GM19193 (cell line): ENCODE results near the gene TGM6.

Experiments used
- POLR2A ChIP-seq: IDR thresholded peaks from 4 replicates; pipeline ENCODE4 v1.6.1; 2011; ENCODE audit not compliant: insufficient read depth, insufficient read length; ENCODE audit errors: extremely low read depth

Gene TGM6

DNA sequence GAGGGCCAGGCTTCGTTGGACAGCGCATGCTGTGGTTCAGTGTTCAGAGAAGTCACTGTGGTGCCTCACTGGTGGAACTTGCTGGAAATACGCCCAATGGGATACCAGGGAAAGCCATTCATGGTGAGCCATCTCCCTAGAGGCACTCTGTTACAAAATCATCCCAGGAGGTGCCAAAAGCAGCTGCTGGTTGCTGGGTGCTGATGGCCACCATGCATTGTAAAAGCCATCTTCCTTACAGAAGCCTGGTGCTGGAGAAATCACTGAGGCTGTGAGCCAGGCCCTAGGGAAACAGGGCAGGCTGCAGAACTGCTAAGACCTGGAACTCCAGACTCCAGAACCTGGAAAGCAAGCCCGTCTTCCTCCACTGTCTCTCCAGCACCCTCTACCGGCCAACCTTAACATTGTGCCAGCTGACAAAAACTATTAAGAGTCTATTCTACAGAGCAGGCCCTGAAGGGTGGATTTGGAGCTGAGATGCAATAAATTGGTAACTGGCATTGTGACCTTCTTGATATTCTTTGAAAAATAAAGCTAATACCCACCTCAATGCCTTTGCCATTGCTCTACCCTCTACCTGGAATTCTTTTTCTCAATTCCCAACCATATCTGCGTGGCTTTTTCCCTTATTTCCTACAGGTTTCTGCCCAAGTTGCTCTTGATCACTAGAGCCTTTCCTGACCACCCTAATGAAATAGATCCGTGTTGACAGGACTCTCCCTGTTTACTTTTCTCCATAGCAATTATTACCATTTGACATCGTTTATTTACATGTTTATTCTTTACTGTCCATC is 71.4 kb downstream of the TGM6 start:
- no peak for TF ChIP-seq POLR2A

DNA sequence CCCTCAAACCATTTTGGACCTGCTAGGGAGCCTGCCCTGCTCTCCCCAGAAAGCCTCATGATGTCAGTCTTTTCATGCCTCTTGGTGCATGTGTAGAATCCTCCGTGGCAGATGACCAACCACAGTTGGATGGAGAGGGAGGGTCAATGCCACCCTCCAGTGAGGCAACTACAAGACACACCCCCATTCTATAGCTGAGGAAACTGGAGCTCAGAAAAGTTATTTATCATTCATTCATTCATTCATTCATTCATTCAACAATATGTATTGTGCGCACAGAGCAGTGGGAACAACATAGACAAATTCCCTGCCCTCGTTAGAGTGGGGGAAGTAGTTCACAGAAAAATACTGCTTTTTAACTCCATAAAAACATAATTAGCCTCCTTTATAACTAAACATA is 73.1 kb downstream of the TGM6 start:
- no peak for TF ChIP-seq POLR2A

GRCh38 chr20:2455771-2456497 is 75.2 kb downstream of the TGM6 start:
- TF ChIP-seq POLR2A, result no peak

DNA sequence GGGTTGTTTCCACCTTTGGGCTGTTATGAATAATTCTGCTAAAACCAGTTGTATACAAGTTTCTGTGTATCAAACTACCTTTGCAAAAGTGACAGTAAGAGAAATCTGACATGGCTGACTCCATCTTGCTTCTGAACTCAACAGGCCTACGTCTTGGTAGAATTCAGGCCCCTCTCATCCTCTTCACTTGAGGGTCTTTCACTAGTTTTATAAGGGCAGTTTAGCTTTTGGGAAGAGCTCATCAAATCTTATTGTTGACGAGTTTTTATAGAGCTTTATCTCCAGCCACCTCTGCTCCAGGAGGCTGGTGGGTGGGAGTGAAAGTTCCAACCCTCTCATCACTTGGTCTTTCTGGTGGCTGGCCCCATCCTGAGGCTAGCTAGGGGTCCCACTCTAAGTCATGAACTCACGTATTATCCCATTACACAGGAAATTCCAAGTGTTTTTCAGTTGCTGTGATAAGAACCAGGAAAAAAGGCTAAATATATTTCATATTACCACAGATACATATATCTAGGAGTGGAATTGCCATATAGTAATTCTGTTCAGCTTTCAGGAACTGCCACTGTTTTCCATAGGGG is 78.3 kb downstream of the TGM6 start:
- no peak for TF ChIP-seq POLR2A

- TF ChIP-seq POLR2A, result no peak
Measured at GRCh38 chr20:2459981-2460751, 79.5 kb downstream of the TGM6 start.

DNA sequence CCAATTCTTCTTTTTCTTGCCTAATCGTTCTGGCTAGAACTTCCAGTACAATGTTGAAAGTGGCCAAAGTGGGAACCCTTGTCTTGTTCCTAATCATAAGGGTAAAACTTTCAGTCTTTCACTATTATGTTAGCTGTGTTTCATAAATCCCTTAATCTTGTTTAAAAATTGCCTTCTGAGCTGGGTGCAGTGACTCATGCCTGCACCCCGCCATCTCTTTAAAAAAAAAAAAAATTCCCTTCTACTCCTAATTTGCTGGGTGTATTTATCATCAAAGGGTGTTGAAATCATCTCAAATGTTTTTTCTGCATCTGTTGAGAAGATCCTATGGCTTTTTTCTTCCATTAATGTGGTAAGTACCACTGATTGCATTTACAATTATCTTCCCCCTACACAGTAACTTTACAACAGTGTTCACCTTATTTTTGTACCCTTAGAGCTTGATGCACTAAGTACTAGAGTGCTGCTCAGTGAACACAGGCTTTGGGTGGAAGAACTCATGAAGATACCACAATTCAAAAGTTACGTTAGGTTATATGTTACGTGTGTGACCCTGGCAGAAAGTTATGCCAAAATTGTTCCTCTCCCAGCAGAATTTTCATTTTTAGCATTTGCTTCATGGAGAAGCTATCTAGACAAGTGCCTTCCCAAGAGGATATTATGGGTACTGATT is 80.2 kb downstream of the TGM6 start:
- no peak for TF ChIP-seq POLR2A

DNA sequence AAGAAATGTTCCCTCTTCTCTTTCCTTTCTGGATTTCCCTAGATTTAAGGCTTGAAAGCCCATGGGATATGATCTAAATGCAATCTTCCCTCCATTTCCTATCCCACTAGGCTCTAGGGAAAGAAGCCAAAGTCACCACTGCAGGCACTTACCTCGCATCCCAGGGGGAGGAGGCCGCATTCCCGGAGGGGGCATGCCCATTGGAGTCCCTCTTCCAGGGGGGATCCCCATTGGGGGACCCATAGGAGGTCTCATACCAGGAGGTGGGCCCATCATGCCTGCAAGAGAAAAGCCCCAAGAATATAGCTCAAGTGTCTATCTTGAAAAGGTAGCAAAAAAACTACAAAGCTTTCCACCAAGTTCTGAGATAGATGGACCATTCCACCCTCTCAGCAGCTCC is 81.8 kb downstream of the TGM6 start:
- TF ChIP-seq POLR2A, result no peak

DNA sequence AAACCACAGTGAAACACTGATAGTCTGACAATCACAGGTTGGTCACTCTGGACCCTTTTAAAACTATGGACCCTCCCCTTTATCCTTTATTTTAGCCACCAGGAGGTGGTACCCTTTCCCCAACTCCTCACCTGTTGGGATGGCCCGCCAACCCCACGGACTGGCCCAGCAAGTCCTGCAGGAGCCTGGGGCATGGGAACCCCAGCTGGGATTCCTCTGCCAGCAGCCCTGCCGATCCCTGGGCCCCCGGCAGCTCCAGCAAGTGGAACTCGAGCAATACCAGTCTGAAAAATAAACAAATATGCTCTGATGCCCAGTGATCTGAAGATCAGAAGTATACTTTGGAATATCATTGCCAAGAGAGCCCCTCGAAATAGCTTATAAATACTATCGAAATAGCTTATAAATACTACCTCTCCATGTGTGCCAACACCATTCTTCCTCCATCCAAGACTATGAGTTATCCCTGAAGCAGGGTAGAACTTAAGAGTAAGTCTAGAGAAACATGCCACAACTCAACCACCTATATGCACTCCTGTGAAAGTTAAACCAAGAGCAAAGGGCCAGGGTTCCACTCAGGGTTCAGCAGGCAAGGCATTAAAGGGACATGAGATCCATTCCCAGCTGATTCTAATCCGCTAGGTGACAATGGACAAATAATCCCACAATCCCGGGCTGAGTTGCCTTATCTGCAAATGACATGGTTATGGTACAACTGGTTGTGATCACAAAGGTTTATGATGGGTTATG is 83.1 kb downstream of the TGM6 start:
- TF ChIP-seq POLR2A, result no peak

DNA sequence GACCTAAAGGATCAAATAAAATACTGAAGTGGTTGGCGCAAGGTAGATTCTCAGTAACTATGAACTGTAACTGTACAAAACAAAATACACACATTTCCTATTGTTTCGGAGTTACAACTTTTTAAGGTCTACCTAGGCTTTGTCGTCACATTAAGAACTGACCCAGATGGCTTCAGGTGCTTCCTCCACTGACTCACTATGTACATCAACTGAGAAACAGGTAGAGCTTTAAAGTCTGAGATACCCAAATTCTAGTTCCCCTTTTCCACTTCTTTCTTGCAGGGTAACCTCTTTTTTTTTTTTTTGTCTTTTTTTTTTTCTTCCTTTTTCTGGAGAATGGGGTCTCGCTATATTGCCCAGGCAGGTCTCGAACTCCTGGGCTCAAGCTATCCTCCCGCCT is 84.4 kb downstream of the TGM6 start:
- no peak for TF ChIP-seq POLR2A

- TF ChIP-seq POLR2A, result no peak
Measured at GRCh38 chr20:2467412-2467811, 86.7 kb downstream of the TGM6 start.

GRCh38 chr20:2468581-2469407 is 88.1 kb downstream of the TGM6 start:
- TF ChIP-seq POLR2A, result no peak

DNA sequence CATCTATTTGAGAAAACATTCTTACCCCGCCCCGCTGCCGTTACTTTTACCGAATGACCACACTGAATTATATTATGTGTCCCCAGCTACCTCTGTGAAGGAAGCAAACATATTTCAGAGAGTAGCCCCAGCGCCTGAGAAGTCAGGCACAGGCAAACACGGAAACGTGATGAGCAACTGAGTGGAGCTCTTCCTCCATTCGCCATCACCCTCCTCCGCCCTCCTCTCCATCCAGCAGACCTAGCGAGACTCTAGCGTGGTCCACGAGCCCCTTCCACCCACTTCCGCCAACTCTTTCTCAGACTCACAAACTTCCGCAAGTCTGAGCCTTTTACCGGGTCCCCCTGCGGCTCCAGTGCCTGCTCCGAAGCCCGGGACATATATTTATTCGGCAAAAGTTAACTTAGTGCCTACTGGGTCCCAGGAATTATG is 89.3 kb downstream of the TGM6 start:
- no peak for TF ChIP-seq POLR2A
